Measurements from ENCODE around the gene SOX1. TPM values are rescaled to one million over a fixed set of nuclear protein-coding genes. Genes with fewer than 3 reads are reported as not detected.

The SOX1 gene
- total RNA-seq, 1 donor = not detected

- DNase-seq (ENCODE audit: low read depth) = no peak
Measured at GRCh38 chr13:112092453-112092852, 25.5 kb downstream of the SOX1 start.

GRCh38 chr13:112095354-112095753 is 28.4 kb downstream of the SOX1 start:
- DNase-seq (ENCODE audit: low read depth) = no peak
- TF ChIP-seq, protein P1, sequence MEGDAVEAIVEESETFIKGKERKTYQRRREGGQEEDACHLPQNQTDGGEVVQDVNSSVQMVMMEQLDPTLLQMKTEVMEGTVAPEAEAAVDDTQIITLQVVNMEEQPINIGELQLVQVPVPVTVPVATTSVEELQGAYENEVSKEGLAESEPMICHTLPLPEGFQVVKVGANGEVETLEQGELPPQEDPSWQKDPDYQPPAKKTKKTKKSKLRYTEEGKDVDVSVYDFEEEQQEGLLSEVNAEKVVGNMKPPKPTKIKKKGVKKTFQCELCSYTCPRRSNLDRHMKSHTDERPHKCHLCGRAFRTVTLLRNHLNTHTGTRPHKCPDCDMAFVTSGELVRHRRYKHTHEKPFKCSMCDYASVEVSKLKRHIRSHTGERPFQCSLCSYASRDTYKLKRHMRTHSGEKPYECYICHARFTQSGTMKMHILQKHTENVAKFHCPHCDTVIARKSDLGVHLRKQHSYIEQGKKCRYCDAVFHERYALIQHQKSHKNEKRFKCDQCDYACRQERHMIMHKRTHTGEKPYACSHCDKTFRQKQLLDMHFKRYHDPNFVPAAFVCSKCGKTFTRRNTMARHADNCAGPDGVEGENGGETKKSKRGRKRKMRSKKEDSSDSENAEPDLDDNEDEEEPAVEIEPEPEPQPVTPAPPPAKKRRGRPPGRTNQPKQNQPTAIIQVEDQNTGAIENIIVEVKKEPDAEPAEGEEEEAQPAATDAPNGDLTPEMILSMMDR (IDR thresholded peaks at IDR 0.05; ENCODE audit: insufficient read depth, low read depth, low read length) = no peak
- H3K4me3 ChIP-seq (ENCODE audit: low read depth, low read length) = no peak overlapping the region

More at GRCh38 chr13:112092453-112092852, 25.5 kb downstream of the SOX1 start:
- no peak overlapping the region for H3K4me3 ChIP-seq (ENCODE audit: low read depth, low read length)
- TF ChIP-seq, protein P1 (IDR thresholded peaks at IDR 0.05; ENCODE audit: insufficient read depth, low read depth, low read length) = no peak

DNA sequence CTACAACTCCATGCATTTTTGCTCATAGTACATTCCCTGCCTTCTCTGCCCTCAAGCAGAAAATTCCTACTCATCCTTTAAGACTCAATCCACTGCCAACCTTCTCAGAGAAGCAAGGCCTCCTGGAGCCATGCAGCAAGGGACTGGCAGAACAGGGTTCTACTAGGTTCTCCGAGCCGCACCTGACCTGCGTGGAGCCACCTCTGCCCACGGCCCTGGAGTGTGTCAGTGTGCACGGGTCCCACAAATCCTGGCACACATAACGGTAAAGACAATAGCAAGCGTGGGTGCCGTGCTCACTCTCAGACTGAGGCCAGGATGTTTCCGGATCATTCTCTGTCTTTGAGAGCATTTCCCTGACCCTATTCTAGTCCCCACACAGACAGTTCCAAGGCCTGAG is 30.0 kb downstream of the SOX1 start:
- no peak overlapping the region for H3K4me3 ChIP-seq (ENCODE audit: low read depth, low read length)
- TF ChIP-seq, protein P1 (IDR thresholded peaks at IDR 0.05; ENCODE audit: insufficient read depth, low read depth, low read length) = no peak
- DNase-seq (ENCODE audit: low read depth) = no peak

GRCh38 chr13:112097770-112098169 is 30.8 kb downstream of the SOX1 start:
- DNase-seq (ENCODE audit: low read depth) = no peak
- TF ChIP-seq, protein P1 (IDR thresholded peaks at IDR 0.05; ENCODE audit: insufficient read depth, low read depth, low read length) = no peak
- H3K4me3 ChIP-seq (ENCODE audit: low read depth, low read length) = no peak overlapping the region

DNA sequence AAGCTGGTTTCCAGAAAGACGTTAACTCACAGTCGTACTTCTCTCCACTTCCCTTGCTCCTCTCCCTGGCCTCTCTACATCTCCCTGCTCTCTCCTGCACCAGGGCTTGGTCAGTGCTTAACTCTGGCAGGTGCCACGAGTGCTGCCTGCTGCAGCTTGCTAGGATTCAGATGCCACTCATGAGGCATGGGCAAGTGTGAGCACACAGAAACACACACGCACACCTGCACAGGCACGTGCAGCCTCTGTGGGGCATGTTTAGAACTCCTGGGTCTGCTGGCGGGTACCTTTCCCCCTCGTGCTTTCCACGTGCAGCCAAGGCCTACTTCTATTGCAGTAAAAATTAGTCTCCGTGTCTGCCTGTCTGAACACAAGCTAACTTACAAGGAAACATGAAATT is 31.8 kb downstream of the SOX1 start:
- no peak for DNase-seq (ENCODE audit: low read depth)
- TF ChIP-seq, protein P1 (IDR thresholded peaks at IDR 0.05; ENCODE audit: insufficient read depth, low read depth, low read length) = no peak
- H3K4me3 ChIP-seq (ENCODE audit: low read depth, low read length) = no peak overlapping the region

DNA sequence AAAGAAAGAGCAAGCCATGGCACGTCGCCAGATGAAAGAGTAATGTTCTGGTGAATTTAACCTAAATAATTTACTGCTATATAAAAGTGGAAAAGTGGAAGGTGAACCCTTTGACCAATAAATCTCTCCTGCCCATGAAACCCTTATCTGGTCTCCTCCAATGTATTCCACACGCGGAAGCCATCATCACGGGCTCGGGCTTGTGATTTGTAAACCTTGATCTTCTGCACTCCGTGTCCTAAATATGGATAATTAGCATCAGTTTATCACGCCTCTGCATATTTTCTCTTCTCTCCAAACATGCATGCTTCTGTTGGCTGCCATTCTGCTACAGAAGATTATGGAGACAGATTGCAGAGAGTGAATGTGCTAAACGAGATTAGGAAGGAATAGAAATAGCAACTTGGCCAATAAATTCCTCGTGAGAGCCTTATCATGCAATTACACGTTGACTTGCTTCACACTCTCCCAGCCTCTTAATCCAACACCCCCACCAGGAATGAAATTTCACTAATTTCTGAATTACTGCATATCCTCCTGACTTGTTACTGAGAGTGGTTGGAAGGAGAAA is 34.5 kb downstream of the SOX1 start:
- TF ChIP-seq, protein P1 (IDR thresholded peaks at IDR 0.05; ENCODE audit: insufficient read depth, low read depth, low read length) = no peak
- no peak for DNase-seq (ENCODE audit: low read depth)
- H3K4me3 ChIP-seq (ENCODE audit: low read depth, low read length) = no peak overlapping the region

GRCh38 chr13:112102243-112102642 is 35.3 kb downstream of the SOX1 start:
- TF ChIP-seq, protein P1 (IDR thresholded peaks at IDR 0.05; ENCODE audit: insufficient read depth, low read depth, low read length) = no peak
- no peak for DNase-seq (ENCODE audit: low read depth)
- H3K4me3 ChIP-seq (ENCODE audit: low read depth, low read length) = no peak overlapping the region
